Measurements from ENCODE around the gene RRM1.

RRM1 gene

DNA sequence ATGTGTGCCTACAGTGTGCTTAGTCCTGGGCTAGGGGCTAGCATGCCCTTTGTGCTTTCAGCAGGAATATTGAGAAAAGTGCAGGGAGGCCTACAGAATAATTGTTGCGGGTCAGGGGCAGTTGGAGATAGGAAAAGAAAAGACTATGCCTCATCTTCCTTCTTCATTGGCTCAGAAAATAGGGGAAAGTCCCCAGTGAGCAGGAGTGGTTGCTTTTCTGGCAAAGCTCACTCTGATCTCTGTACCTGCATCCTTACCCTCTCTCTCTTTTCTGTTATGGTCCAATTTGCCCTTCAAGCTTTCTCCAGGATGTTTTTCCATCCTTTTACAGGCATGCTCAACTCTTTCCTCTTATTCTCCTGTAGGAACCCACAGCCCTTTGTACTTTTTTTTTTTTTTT is 29.5 kb upstream of the RRM1 start:
- ATAC-seq (replicated peaks) (peak; percentile 43), DNase-seq (no peak)
- Mint-ChIP-seq H3K9me3 (no peaks in the 10 kb centered on the region), H3K4me3 (peak overlapping the region in 1 of 2 donors; percentile 1), H3K27ac (peak overlapping the region; percentile 59 to 82), H3K4me1 (ENCODE audit: low read depth in 2 of 2) (peaks cover 50 to 56% of the 10 kb centered on the region in 2 donors), H3K36me3 (ENCODE audit: insufficient read depth) (peaks cover 17% of the 10 kb centered on the region), H3K27me3 (no peaks in the 10 kb centered on the region)

DNA sequence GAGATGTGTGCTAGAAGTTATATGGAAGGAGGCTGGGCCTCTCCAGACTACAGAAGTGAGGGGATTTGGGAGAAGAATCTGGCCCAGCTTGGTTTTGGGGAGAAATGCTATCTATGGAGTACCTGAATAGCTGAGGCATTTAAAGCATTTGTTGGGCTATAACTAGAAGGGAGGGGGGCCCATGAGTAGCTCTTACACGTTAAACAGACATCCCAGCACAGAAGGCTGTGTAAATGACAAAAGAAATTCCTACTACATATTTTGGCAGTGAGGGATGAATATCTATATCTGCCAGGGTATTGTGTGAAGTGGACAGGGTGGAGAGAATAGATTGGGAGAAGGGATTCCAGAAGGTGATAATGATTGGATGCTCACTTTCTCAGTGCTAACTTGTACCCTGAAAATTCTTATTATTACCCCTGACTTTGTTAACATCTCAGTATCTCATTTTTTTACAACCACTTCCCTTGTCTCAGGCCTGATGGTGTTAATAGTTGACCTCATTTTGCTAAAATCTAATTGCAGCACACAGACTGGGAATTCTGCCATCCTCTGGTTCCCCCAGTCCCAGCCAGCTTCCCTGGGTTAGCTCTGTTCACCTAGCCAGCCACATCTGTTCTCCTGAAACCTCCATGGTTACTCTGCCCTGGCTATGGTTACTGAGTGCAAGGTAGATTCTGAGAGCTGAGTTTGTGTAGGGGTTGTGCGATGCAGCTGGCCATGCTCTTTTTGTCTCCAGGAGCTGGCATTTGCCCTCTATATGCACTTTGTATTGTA is 28.8 kb upstream of the RRM1 start:
- no peaks in the 10 kb centered on the region for H3K9me3 Mint-ChIP-seq
- H3K27me3 Mint-ChIP-seq, result no peaks in the 10 kb centered on the region
- ATAC-seq (replicated peaks) (no peak), DNase-seq (no peak)
- H3K27ac Mint-ChIP-seq, result peak overlapping the region; percentile 59 to 82
- peaks cover 12% of the 10 kb centered on the region for H3K36me3 Mint-ChIP-seq (ENCODE audit: insufficient read depth)
- H3K4me3 Mint-ChIP-seq, result peak overlapping the region; percentile 1 to 2
- peaks cover 51 to 56% of the 10 kb centered on the region in 2 donors for H3K4me1 Mint-ChIP-seq (ENCODE audit: low read depth in 2 of 2)

DNA sequence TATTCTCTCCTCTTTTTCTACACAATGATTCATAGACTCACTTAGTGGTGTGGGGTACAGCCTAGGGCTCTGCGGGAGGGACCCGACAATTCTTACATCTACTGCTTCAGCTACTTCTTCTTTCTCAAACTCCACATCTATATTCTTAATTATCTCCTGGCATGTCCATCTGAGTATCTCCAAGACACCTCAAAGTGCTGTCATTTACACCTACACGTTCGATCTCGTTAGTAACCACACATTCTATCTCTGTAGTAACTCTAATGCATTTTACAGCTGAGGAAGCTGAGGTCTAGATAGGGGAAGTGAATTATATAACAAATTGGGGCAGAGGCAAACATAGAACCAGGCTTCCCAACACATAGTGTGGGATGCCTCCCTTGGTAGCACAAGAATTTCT is 27.7 kb upstream of the RRM1 start:
- H3K4me3 Mint-ChIP-seq, result peak overlapping the region in 1 of 2 donors; percentile 0
- ATAC-seq (replicated peaks), result peak; percentile 83
- DNase-seq, result no peak
- H3K9me3 Mint-ChIP-seq, result no peaks in the 10 kb centered on the region
- no peaks in the 10 kb centered on the region for H3K27me3 Mint-ChIP-seq
- peaks cover 10% of the 10 kb centered on the region for H3K36me3 Mint-ChIP-seq (ENCODE audit: insufficient read depth)
- peaks cover 53 to 56% of the 10 kb centered on the region in 2 donors for H3K4me1 Mint-ChIP-seq (ENCODE audit: low read depth in 2 of 2)
- peak overlapping the region; percentile 59 to 82 for H3K27ac Mint-ChIP-seq

- Mint-ChIP-seq H3K27ac (peak overlapping the region; percentile 73 to 82), H3K4me1 (ENCODE audit: low read depth in 2 of 2) (peaks cover 58 to 64% of the 10 kb centered on the region in 2 donors), H3K36me3 (ENCODE audit: insufficient read depth) (peaks cover 2% of the 10 kb centered on the region), H3K27me3 (no peaks in the 10 kb centered on the region), H3K9me3 (no peaks in the 10 kb centered on the region), H3K4me3 (peak overlapping the region; percentile 3 to 40)
- no peak for DNase-seq
- ATAC-seq (replicated peaks), result no peak
Measured at GRCh38 chr11:4068962-4069361, 25.6 kb upstream of the RRM1 start.

- peak overlapping the region; percentile 73 to 85 for H3K27ac Mint-ChIP-seq
- ATAC-seq (replicated peaks) (no peak), DNase-seq (no peak)
- no peaks in the 10 kb centered on the region for H3K27me3 Mint-ChIP-seq
- no peaks in the 10 kb centered on the region for H3K9me3 Mint-ChIP-seq
- H3K36me3 Mint-ChIP-seq (ENCODE audit: insufficient read depth), result peaks cover 11% of the 10 kb centered on the region
- peaks cover 41 to 43% of the 10 kb centered on the region in 2 donors for H3K4me1 Mint-ChIP-seq (ENCODE audit: low read depth in 2 of 2)
- H3K4me3 Mint-ChIP-seq, result no peak overlapping the region
Measured at GRCh38 chr11:4071325-4071724, 23.3 kb upstream of the RRM1 start.

- Mint-ChIP-seq H3K27me3 (no peaks in the 10 kb centered on the region), H3K9me3 (no peaks in the 10 kb centered on the region), H3K27ac (peak overlapping the region; percentile 50 to 85), H3K4me3 (no peak overlapping the region), H3K4me1 (ENCODE audit: low read depth in 2 of 2) (peaks cover 35 to 40% of the 10 kb centered on the region in 2 donors), H3K36me3 (ENCODE audit: insufficient read depth) (peaks cover 11% of the 10 kb centered on the region)
- DNase-seq (no peak), ATAC-seq (replicated peaks) (no peak)
Measured at GRCh38 chr11:4071914-4072313, 22.7 kb upstream of the RRM1 start.

- Mint-ChIP-seq H3K27me3 (no peaks in the 10 kb centered on the region), H3K27ac (peak overlapping the region; percentile 50 to 85), H3K36me3 (ENCODE audit: insufficient read depth) (peaks cover 11% of the 10 kb centered on the region), H3K4me3 (no peak overlapping the region), H3K9me3 (no peaks in the 10 kb centered on the region), H3K4me1 (ENCODE audit: low read depth in 2 of 2) (peaks cover 27 to 35% of the 10 kb centered on the region in 2 donors)
- peak; percentile 96 for ATAC-seq (replicated peaks)
- peak; percentile 54 to 57 (median 57) for DNase-seq
Measured at GRCh38 chr11:4072668-4073285, 21.8 kb upstream of the RRM1 start.

DNA sequence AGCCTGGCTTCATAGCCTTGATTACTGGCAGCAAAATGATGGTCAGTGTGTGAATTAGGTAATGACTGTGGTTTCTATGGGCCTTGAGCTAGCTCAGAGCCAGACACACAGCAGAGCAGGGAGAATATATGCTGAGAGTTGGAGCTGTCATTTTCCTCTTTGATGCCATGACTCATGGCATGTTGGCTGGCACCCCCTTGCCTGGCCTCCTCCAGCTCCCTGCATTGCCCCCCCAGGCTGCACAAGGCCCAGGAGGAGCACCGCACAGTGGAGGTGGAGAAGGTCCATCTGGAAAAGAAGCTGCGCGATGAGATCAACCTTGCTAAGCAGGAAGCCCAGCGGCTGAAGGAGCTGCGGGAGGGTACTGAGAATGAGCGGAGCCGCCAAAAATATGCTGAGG is 20.3 kb upstream of the RRM1 start:
- no peak overlapping the region for H3K4me3 Mint-ChIP-seq
- peaks cover 15% of the 10 kb centered on the region for H3K36me3 Mint-ChIP-seq (ENCODE audit: insufficient read depth)
- no peaks in the 10 kb centered on the region for H3K9me3 Mint-ChIP-seq
- DNase-seq (no peak), ATAC-seq (replicated peaks) (no peak)
- H3K27me3 Mint-ChIP-seq, result no peaks in the 10 kb centered on the region
- peaks cover 18 to 28% of the 10 kb centered on the region in 2 donors for H3K4me1 Mint-ChIP-seq (ENCODE audit: low read depth in 2 of 2)
- H3K27ac Mint-ChIP-seq, result peak overlapping the region in 1 of 2 donors; percentile 15

GRCh38 chr11:4076774-4077173 is 17.8 kb upstream of the RRM1 start:
- peaks cover 19% of the 10 kb centered on the region for H3K36me3 Mint-ChIP-seq (ENCODE audit: insufficient read depth)
- ATAC-seq (replicated peaks) (no peak), DNase-seq (no peak)
- no peaks in the 10 kb centered on the region for H3K9me3 Mint-ChIP-seq
- no peaks in the 10 kb centered on the region for H3K27me3 Mint-ChIP-seq
- H3K4me1 Mint-ChIP-seq (ENCODE audit: low read depth in 2 of 2), result peaks cover 8 to 23% of the 10 kb centered on the region in 2 donors
- no peak overlapping the region for H3K27ac Mint-ChIP-seq
- H3K4me3 Mint-ChIP-seq, result no peak overlapping the region

DNA sequence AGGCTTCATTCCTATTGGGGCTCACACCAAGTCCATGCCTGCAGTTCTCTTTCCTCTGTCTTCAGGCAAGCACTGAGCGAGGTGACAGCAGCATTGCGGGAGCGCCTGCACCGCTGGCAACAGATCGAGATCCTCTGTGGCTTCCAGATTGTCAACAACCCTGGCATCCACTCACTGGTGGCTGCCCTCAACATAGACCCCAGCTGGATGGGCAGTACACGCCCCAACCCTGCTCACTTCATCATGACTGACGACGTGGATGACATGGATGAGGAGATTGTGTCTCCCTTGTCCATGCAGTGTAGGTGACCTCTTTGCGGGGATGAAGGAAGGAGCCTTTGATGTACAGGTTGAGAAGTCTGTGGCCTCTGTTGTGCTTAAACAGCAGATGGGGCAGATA is 11.4 kb upstream of the RRM1 start:
- Mint-ChIP-seq H3K27ac (peak overlapping the region; percentile 35 to 68), H3K4me3 (no peak overlapping the region), H3K9me3 (no peaks in the 10 kb centered on the region), H3K36me3 (ENCODE audit: insufficient read depth) (peaks cover 42% of the 10 kb centered on the region), H3K27me3 (no peaks in the 10 kb centered on the region), H3K4me1 (ENCODE audit: low read depth in 2 of 2) (peaks cover 18 to 25% of the 10 kb centered on the region in 2 donors)
- ATAC-seq (replicated peaks) (no peak), DNase-seq (no peak)

GRCh38 chr11:4084406-4085125 is 10.0 kb upstream of the RRM1 start:
- H3K36me3 Mint-ChIP-seq (ENCODE audit: insufficient read depth), result peaks cover 35% of the 10 kb centered on the region
- no peak for ATAC-seq (replicated peaks)

GRCh38 chr11:4085575-4085974 is 9.0 kb upstream of the RRM1 start:
- no peak for DNase-seq
- peaks cover 34 to 37% of the 10 kb centered on the region in 2 donors for H3K4me1 Mint-ChIP-seq (ENCODE audit: low read depth in 2 of 2)
- no peaks in the 10 kb centered on the region for H3K27me3 Mint-ChIP-seq
- peaks cover 34% of the 10 kb centered on the region for H3K36me3 Mint-ChIP-seq (ENCODE audit: insufficient read depth)
- no peaks in the 10 kb centered on the region for H3K9me3 Mint-ChIP-seq
- ATAC-seq (replicated peaks), result no peak
- no peak overlapping the region for H3K4me3 Mint-ChIP-seq
- peak overlapping the region in 1 of 2 donors; percentile 63 for H3K27ac Mint-ChIP-seq

More at GRCh38 chr11:4084406-4085125, 10.0 kb upstream of the RRM1 start:
- Mint-ChIP-seq H3K27me3 (no peaks in the 10 kb centered on the region), H3K4me3 (no peak overlapping the region), H3K27ac (peak overlapping the region; percentile 54 to 63), H3K4me1 (ENCODE audit: low read depth in 2 of 2) (peaks cover 24 to 27% of the 10 kb centered on the region in 2 donors), H3K9me3 (no peaks in the 10 kb centered on the region)
- DNase-seq, result no peak

DNA sequence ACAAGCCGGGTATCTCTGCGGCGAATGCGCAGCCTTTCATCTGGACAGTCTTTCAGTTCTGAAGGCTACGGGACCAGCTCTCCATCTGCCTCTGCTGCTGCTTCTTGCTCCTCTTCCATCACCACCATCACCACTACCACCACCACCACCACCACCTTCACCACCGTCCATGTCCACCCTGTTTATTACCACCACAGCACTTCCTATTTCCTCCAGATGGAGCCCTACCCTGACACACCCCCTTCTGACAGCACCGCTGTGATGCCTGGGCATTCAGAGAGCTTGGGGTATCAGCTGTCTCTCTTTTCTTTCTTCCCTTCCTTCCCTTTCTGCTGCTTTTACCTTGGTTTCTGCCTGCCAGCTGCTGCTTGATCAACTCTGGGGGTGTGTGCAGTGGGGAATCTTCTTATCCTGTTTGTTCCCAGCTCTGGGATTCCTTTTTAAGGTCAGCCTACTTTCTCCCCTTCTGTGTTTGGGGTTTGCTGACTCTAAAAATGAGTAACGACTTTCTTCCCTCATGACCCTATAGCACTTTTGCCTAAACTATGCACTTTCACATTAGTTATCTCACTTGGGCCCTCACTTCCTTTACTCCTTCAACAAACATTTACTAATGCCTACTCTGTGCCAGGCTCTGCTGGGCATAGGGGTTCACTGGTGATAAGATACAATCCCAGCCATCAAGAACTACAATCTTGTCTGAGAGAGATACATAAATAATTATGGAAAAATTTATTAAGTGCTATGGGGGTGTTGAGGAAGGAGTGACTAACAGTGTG is 7.8 kb upstream of the RRM1 start:
- H3K36me3 Mint-ChIP-seq (ENCODE audit: insufficient read depth), result peaks cover 34% of the 10 kb centered on the region
- no peak for ATAC-seq (replicated peaks)
- no peaks in the 10 kb centered on the region for H3K27me3 Mint-ChIP-seq
- H3K4me3 Mint-ChIP-seq, result peak overlapping the region in 1 of 2 donors; percentile 8
- H3K4me1 Mint-ChIP-seq (ENCODE audit: low read depth in 2 of 2), result peaks cover 44 to 49% of the 10 kb centered on the region in 2 donors
- no peaks in the 10 kb centered on the region for H3K9me3 Mint-ChIP-seq
- DNase-seq, result no peak
- peak overlapping the region; percentile 61 to 96 for H3K27ac Mint-ChIP-seq

Measured in effector memory CD8-positive, alpha-beta T cell (primary cell).